Measurements from ENCODE around the gene TMEM31.

Gene TMEM31

GRCh38 chrX:103710609-103711008 is at the start of gene TMEM31:
Gene TMEM31 (plus strand): TSS chrX:103710909. CDS start chrX:103712259, 1,350 bp downstream.
- Mint-ChIP-seq H3K4me1 (no peaks in the 10 kb centered on the region), H3K27me3 (no peaks in the 10 kb centered on the region), H3K9me3 (no peaks in the 10 kb centered on the region), H3K36me3 (ENCODE audit: low read depth) (no peaks in the 10 kb centered on the region), H3K27ac (no peak within 1 kb of the TSS), H3K4me3 (no peak within 1 kb of the TSS)
- DNase-seq (no peak), ATAC-seq (no peak)

GRCh38 chrX:103663981-103664762 is 46.5 kb upstream of the TMEM31 start:
- DNase-seq = no peak
- Mint-ChIP-seq H3K27me3 (peaks cover 9% of the 10 kb centered on the region), H3K4me1 (no peaks in the 10 kb centered on the region), H3K4me3 (no peak overlapping the region), H3K9me3 (no peaks in the 10 kb centered on the region), H3K36me3 (ENCODE audit: low read depth) (no peaks in the 10 kb centered on the region), H3K27ac (no peak overlapping the region)
- no peak for ATAC-seq

- no peaks in the 10 kb centered on the region for H3K36me3 Mint-ChIP-seq (ENCODE audit: low read depth)
- DNase-seq = no peak
- no peaks in the 10 kb centered on the region for H3K9me3 Mint-ChIP-seq
- H3K4me1 Mint-ChIP-seq = no peaks in the 10 kb centered on the region
- no peak overlapping the region for H3K4me3 Mint-ChIP-seq
- H3K27ac Mint-ChIP-seq = no peak overlapping the region
- H3K27me3 Mint-ChIP-seq = peaks cover 9% of the 10 kb centered on the region
- ATAC-seq = no peak
Observed at GRCh38 chrX:103666202-103667107, 44.3 kb upstream of the TMEM31 start.

- DNase-seq (no peak), ATAC-seq (no peak)
- Mint-ChIP-seq H3K4me3 (no peak overlapping the region), H3K27me3 (no peaks in the 10 kb centered on the region), H3K27ac (no peak overlapping the region), H3K4me1 (no peaks in the 10 kb centered on the region), H3K9me3 (no peaks in the 10 kb centered on the region), H3K36me3 (ENCODE audit: low read depth) (no peaks in the 10 kb centered on the region)
Observed at GRCh38 chrX:103669745-103670144, 41.0 kb upstream of the TMEM31 start.

GRCh38 chrX:103674531-103675454 is 35.9 kb upstream of the TMEM31 start:
- H3K27me3 Mint-ChIP-seq = no peaks in the 10 kb centered on the region
- peaks cover 36% of the 10 kb centered on the region for H3K36me3 Mint-ChIP-seq (ENCODE audit: low read depth)
- no peaks in the 10 kb centered on the region for H3K4me1 Mint-ChIP-seq
- DNase-seq = no peak
- H3K9me3 Mint-ChIP-seq = no peaks in the 10 kb centered on the region
- no peak overlapping the region for H3K4me3 Mint-ChIP-seq
- H3K27ac Mint-ChIP-seq = no peak overlapping the region
- ATAC-seq = no peak

GRCh38 chrX:103678199-103678993 is 32.3 kb upstream of the TMEM31 start:
- no peaks in the 10 kb centered on the region for H3K9me3 Mint-ChIP-seq
- H3K27me3 Mint-ChIP-seq = no peaks in the 10 kb centered on the region
- H3K4me3 Mint-ChIP-seq = no peak overlapping the region
- H3K4me1 Mint-ChIP-seq = no peaks in the 10 kb centered on the region
- no peak overlapping the region for H3K27ac Mint-ChIP-seq
- ATAC-seq = no peak
- peaks cover 41% of the 10 kb centered on the region for H3K36me3 Mint-ChIP-seq (ENCODE audit: low read depth)
- no peak for DNase-seq

- peaks cover 47% of the 10 kb centered on the region for H3K36me3 Mint-ChIP-seq (ENCODE audit: low read depth)
- no peak for DNase-seq
- H3K9me3 Mint-ChIP-seq = no peaks in the 10 kb centered on the region
- no peak for ATAC-seq
- no peak overlapping the region for H3K27ac Mint-ChIP-seq
- H3K4me1 Mint-ChIP-seq = peaks cover 11% of the 10 kb centered on the region
- H3K27me3 Mint-ChIP-seq = no peaks in the 10 kb centered on the region
- H3K4me3 Mint-ChIP-seq = no peak overlapping the region
Observed at GRCh38 chrX:103681443-103681842, 29.3 kb upstream of the TMEM31 start.

GRCh38 chrX:103685396-103685795 is 25.3 kb upstream of the TMEM31 start:
- no peaks in the 10 kb centered on the region for H3K27me3 Mint-ChIP-seq
- no peak overlapping the region for H3K4me3 Mint-ChIP-seq
- ATAC-seq = no peak

GRCh38 chrX:103686199-103687072 is 24.3 kb upstream of the TMEM31 start, which contains the start of gene MORF4L2:
Gene MORF4L2 (minus strand): TSS chrX:103686699. CDS start chrX:103677027, 9,672 bp downstream.
- no peaks in the 10 kb centered on the region for H3K27me3 Mint-ChIP-seq
- peaks cover 22% of the 10 kb centered on the region for H3K36me3 Mint-ChIP-seq (ENCODE audit: low read depth)
- H3K4me1 Mint-ChIP-seq = peaks cover 11% of the 10 kb centered on the region
- peak within 1 kb of the TSS; percentile 83 for H3K27ac Mint-ChIP-seq
- ATAC-seq (peak; percentile 94), DNase-seq (peak; percentile 76)
- H3K4me3 Mint-ChIP-seq = no peak within 1 kb of the TSS
- H3K9me3 Mint-ChIP-seq = no peaks in the 10 kb centered on the region

More at GRCh38 chrX:103685396-103685795, 25.3 kb upstream of the TMEM31 start:
- DNase-seq = no peak
- H3K4me1 Mint-ChIP-seq = peaks cover 11% of the 10 kb centered on the region
- peaks cover 22% of the 10 kb centered on the region for H3K36me3 Mint-ChIP-seq (ENCODE audit: low read depth)
- no peaks in the 10 kb centered on the region for H3K9me3 Mint-ChIP-seq
- H3K27ac Mint-ChIP-seq = peak overlapping the region; percentile 83

- Mint-ChIP-seq H3K4me1 (peaks cover 11% of the 10 kb centered on the region), H3K27ac (no peak overlapping the region), H3K27me3 (no peaks in the 10 kb centered on the region), H3K36me3 (ENCODE audit: low read depth) (peaks cover 23% of the 10 kb centered on the region), H3K4me3 (no peak overlapping the region), H3K9me3 (no peaks in the 10 kb centered on the region)
- peak; percentile 58 for ATAC-seq
- DNase-seq = peak; percentile 83
Observed at GRCh38 chrX:103687073-103687695, 23.5 kb upstream of the TMEM31 start.

- Mint-ChIP-seq H3K4me1 (peaks cover 11% of the 10 kb centered on the region), H3K27ac (no peak overlapping the region), H3K4me3 (no peak overlapping the region), H3K36me3 (ENCODE audit: low read depth) (peaks cover 20% of the 10 kb centered on the region), H3K9me3 (no peaks in the 10 kb centered on the region), H3K27me3 (no peaks in the 10 kb centered on the region)
- no peak for ATAC-seq
- peak; percentile 56 for DNase-seq
Observed at GRCh38 chrX:103687696-103688201, 23.0 kb upstream of the TMEM31 start.

GRCh38 chrX:103688946-103689345 is 21.8 kb upstream of the TMEM31 start:
- Mint-ChIP-seq H3K27ac (no peak overlapping the region), H3K36me3 (ENCODE audit: low read depth) (peaks cover 15% of the 10 kb centered on the region), H3K4me1 (peaks cover 6% of the 10 kb centered on the region), H3K4me3 (no peak overlapping the region), H3K9me3 (no peaks in the 10 kb centered on the region), H3K27me3 (no peaks in the 10 kb centered on the region)
- DNase-seq (no peak), ATAC-seq (no peak)
